HG03354 (cell line): ENCODE measurements around the gene RNASE1.

ENCODE experiments used
- ATAC-seq: cut with Tn5 transposase; IDR thresholded peaks from one replicate; pipeline ENCODE4 v1.9.1; 2021; ENCODE audit warnings: mild to moderate bottlenecking; ENCODE audit not compliant: unreplicated experiment, poor library complexity, severe bottlenecking

RNASE1 gene

GRCh38 chr14:20811986-20812975 is 9.6 kb upstream of the RNASE1 start:
- no peak for ATAC-seq

GRCh38 chr14:20809917-20810316 is 7.3 kb upstream of the RNASE1 start:
- ATAC-seq, result no peak

GRCh38 chr14:20808162-20808483 is 5.5 kb upstream of the RNASE1 start:
- no peak for ATAC-seq

- no peak for ATAC-seq
Measured at GRCh38 chr14:20807304-20808161, 4.9 kb upstream of the RNASE1 start.

GRCh38 chr14:20805485-20805884 is 2.8 kb upstream of the RNASE1 start:
- no peak for ATAC-seq

GRCh38 chr14:20803223-20803622 is 579 bp upstream of the RNASE1 start:
- no peak for ATAC-seq

GRCh38 chr14:20801726-20802125 is 918 bp downstream of the RNASE1 start:
- ATAC-seq, result no peak

- no peak for ATAC-seq
Measured at GRCh38 chr14:20799892-20800544, 2.6 kb downstream of the RNASE1 start.

- ATAC-seq, result no peak
Measured at GRCh38 chr14:20799456-20799891, 3.2 kb downstream of the RNASE1 start.

GRCh38 chr14:20798932-20799331 is 3.7 kb downstream of the RNASE1 start:
- ATAC-seq, result no peak

- ATAC-seq, result no peak
Measured at GRCh38 chr14:20798318-20798717, 4.3 kb downstream of the RNASE1 start.

GRCh38 chr14:20797164-20797563 is 5.5 kb downstream of the RNASE1 start:
- ATAC-seq, result no peak

- ATAC-seq, result no peak
Measured at GRCh38 chr14:20794644-20795369, 7.8 kb downstream of the RNASE1 start.

GRCh38 chr14:20792556-20792955 is 10.1 kb downstream of the RNASE1 start:
- ATAC-seq, result no peak

GRCh38 chr14:20791597-20791996 is 11.0 kb downstream of the RNASE1 start:
- ATAC-seq, result no peak

- no peak for ATAC-seq
Measured at GRCh38 chr14:20791187-20791586, 11.5 kb downstream of the RNASE1 start.

- ATAC-seq, result no peak
Measured at GRCh38 chr14:20790464-20791116, 12.1 kb downstream of the RNASE1 start.

GRCh38 chr14:20789230-20789813 is 13.3 kb downstream of the RNASE1 start:
- ATAC-seq, result no peak

GRCh38 chr14:20787025-20787424 is 15.6 kb downstream of the RNASE1 start:
- ATAC-seq, result no peak
